HG02642 (cell line): ENCODE data around the gene CCL15.

Experiments
- ATAC-seq: cut with Tn5 transposase; IDR thresholded peaks from one replicate; pipeline ENCODE4 v1.9.1; 2021; ENCODE audit warnings: mild to moderate bottlenecking; ENCODE audit not compliant: unreplicated experiment, poor library complexity

CCL15 gene

DNA sequence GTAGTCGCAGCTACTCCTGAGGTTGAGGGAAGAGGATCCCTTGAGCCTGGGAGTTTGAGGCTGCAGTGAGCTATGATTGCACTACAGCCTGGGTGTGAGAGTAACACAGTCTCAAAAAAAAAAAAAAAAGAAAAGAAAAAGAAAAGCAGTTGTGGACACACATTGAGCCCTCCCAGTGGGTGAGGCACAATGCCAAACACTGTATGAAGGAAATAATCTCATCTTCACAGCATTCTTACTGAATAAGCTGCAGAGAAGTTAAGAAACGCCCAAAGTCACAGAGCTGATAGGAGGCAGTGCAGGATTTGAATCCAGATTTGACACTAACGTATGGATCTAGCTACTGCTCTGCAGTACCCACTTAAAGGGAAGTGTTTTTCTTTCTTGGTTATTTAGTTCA lies 52.0 kb downstream of the CCL15 start:
- ATAC-seq, result no peak

DNA sequence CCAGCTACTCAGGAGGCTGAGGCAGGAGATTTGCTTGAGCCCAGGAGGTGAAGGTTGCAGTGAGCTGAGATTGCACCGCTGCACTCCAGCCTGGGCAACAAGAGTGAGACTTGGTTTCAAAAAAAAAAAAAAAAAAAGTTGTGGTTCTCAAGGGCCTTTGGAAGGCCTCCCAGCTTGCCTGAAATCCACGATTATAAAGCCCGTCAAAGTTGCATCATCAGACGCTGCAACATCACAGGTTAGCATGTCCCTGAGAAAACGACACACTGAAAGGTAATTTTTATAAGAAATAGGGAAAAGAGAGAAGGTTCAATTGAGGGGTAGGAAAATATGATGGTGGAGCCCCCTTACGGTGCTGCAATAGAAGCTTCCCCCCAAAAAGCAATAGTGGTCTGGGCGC lies 53.3 kb downstream of the CCL15 start:
- no peak for ATAC-seq
